Endometrial microvascular endothelial cells (primary cell): ENCODE data around the gene CMSS1. TPM values are rescaled to one million over a fixed set of nuclear protein-coding genes. Genes with fewer than 3 reads are reported as not detected.

Experiments
- in situ Hi-C: cut with HindIII; loops from 2 replicates; pipeline ENCODE4 v1.10.0; 2017; ENCODE audit warnings: low sequenced_read_pairs, low pct_unique_long_range_greater_than_20kb; ENCODE audit errors: inconsistent ontology term
- total RNA-seq: library from RNA; depleted of rRNA; stranded (reverse); fragments of >200 nt; gene quantifications from one replicate; pipeline ENCODE4 v1.2.3, GENCODE V29; 2015; ENCODE audit errors: inconsistent ontology term

Gene CMSS1
- total RNA-seq, 1 donor from 2014 or later: 13.2 TPM

GRCh38 chr3:99919694-99920093 is 102.0 kb downstream of the CMSS1 start:
- in situ Hi-C loops: no loop called here

GRCh38 chr3:99920481-99921376 is 103.1 kb downstream of the CMSS1 start:
- in situ Hi-C loops: no loop called here

- in situ Hi-C loops: no loop called here
These were observed 103.7 kb downstream of the CMSS1 start for GRCh38 chr3:99921377-99921695.

- in situ Hi-C loops: no loop called here
These were observed 104.3 kb downstream of the CMSS1 start for GRCh38 chr3:99921986-99922385.

GRCh38 chr3:99923873-99924272 is 106.2 kb downstream of the CMSS1 start:
- in situ Hi-C loops: no loop called here

- in situ Hi-C loops: no loop called here
These were observed 108.0 kb downstream of the CMSS1 start for GRCh38 chr3:99925584-99926230.

GRCh38 chr3:99927671-99928457 is 110.2 kb downstream of the CMSS1 start:
- in situ Hi-C loops: no loop called here

GRCh38 chr3:99928771-99929744 is 111.4 kb downstream of the CMSS1 start:
- in situ Hi-C loops: no loop called here

- in situ Hi-C loops: no loop called here
These were observed 112.1 kb downstream of the CMSS1 start for GRCh38 chr3:99929745-99930139.

GRCh38 chr3:99931059-99931458 is 113.4 kb downstream of the CMSS1 start:
- in situ Hi-C loops: no loop called here

- in situ Hi-C loops: no loop called here
These were observed 116.5 kb downstream of the CMSS1 start for GRCh38 chr3:99933971-99934750.

- in situ Hi-C loops: no loop called here
These were observed 117.5 kb downstream of the CMSS1 start for GRCh38 chr3:99934975-99935797.

- in situ Hi-C loops: no loop called here
These were observed 120.7 kb downstream of the CMSS1 start for GRCh38 chr3:99938270-99938911.

GRCh38 chr3:99939876-99940275 is 122.2 kb downstream of the CMSS1 start:
- in situ Hi-C loops: no loop called here

GRCh38 chr3:99940350-99940749 is 122.7 kb downstream of the CMSS1 start:
- in situ Hi-C loops: no loop called here

GRCh38 chr3:99941211-99941610 is 123.5 kb downstream of the CMSS1 start:
- in situ Hi-C loops: no loop called here
